HEK293 (cell line): ENCODE data around the gene TESK1.
"Not testable (repeated sequence)": the region's sequence is repeated elsewhere in the genome, so short reads cannot be mapped to it uniquely, and the experiment has no call there.

ENCODE experiments used
- FEZF1 ChIP-seq: fragments of 450-650 bp; formaldehyde crosslinking; IDR thresholded peaks from 2 replicates; pipeline ENCODE4 v1.5.1; 2016; ENCODE audit warnings: missing biosample characterization, missing genetic modification characterization
- PRDM1 ChIP-seq: fragments of 450-650 bp; formaldehyde crosslinking; IDR thresholded peaks from 2 replicates; pipeline ENCODE4; 2016; ENCODE audit warnings: missing biosample characterization, missing genetic modification characterization
- ZNF274 ChIP-seq, 2 experiments: fragments of 200-500 bp in 1 of 2; fragments of 450-650 bp in 1 of 2; sonication (Bioruptor generic) in 1 of 2; formaldehyde crosslinking in 1 of 2; IDR thresholded peaks; 2 replicates each; pipeline versions ENCODE4 v1.5.1 to v1.6.1; 2014 to 2016; ENCODE audit warnings: borderline replicate concordance in 1 of 2, inconsistent platforms in 1 of 2, low read length in 1 of 2, missing biosample characterization in 1 of 2, missing genetic modification characterization in 1 of 2
- ZNF561 ChIP-seq: fragments of 450-650 bp; IDR thresholded peaks from 2 replicates; pipeline ENCODE4 v1.5.1; 2018; ENCODE audit warnings: missing biosample characterization, missing genetic modification characterization, borderline replicate concordance
- ZNF629 ChIP-seq: fragments of 450-650 bp; formaldehyde crosslinking; IDR thresholded peaks from 2 replicates; pipeline ENCODE4 v1.5.1; 2017; ENCODE audit warnings: missing biosample characterization, missing genetic modification characterization
- TF ChIP-seq, protein P1 (sequence below): fragments of 450-650 bp; formaldehyde crosslinking; IDR thresholded peaks from 2 replicates; pipeline ENCODE4 v1.5.1; 2016; ENCODE audit warnings: missing biosample characterization, missing genetic modification characterization
- TF ChIP-seq, protein P2 (sequence below): fragments of 450-650 bp; formaldehyde crosslinking; IDR thresholded peaks from 2 replicates; pipeline ENCODE4 v1.5.1; 2016; ENCODE audit warnings: missing biosample characterization, missing genetic modification characterization
- TF ChIP-seq, protein P3 (sequence below): fragments of 450-650 bp; formaldehyde crosslinking; optimal IDR thresholded peaks from 2 replicates; pipeline ENCODE3; 2016; ENCODE audit warnings: missing biosample characterization, mild to moderate bottlenecking, missing genetic modification characterization

DNA sequence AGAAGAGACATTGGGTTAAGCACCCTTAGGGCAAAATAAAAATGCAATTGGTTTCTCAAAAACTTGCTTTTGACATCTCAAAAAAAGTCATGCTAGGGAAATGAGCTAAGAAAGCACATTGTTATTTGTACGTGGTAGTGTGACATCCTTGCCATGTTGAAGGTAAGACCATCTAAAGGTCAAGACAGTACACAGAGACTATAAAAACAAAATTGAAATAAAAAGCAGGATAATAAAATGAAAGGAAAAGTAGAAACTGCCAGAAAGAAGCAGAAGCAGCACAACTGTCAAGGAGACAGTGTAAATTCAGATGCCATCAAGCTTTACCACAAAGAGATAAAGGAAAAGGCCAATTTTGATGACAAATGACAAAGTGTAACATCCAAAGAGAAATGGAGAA, 34.2 kb downstream of the TESK1 start:
- TF ChIP-seq, protein P1, sequence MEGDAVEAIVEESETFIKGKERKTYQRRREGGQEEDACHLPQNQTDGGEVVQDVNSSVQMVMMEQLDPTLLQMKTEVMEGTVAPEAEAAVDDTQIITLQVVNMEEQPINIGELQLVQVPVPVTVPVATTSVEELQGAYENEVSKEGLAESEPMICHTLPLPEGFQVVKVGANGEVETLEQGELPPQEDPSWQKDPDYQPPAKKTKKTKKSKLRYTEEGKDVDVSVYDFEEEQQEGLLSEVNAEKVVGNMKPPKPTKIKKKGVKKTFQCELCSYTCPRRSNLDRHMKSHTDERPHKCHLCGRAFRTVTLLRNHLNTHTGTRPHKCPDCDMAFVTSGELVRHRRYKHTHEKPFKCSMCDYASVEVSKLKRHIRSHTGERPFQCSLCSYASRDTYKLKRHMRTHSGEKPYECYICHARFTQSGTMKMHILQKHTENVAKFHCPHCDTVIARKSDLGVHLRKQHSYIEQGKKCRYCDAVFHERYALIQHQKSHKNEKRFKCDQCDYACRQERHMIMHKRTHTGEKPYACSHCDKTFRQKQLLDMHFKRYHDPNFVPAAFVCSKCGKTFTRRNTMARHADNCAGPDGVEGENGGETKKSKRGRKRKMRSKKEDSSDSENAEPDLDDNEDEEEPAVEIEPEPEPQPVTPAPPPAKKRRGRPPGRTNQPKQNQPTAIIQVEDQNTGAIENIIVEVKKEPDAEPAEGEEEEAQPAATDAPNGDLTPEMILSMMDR = not testable (repeated sequence)
- TF ChIP-seq, protein P2, sequence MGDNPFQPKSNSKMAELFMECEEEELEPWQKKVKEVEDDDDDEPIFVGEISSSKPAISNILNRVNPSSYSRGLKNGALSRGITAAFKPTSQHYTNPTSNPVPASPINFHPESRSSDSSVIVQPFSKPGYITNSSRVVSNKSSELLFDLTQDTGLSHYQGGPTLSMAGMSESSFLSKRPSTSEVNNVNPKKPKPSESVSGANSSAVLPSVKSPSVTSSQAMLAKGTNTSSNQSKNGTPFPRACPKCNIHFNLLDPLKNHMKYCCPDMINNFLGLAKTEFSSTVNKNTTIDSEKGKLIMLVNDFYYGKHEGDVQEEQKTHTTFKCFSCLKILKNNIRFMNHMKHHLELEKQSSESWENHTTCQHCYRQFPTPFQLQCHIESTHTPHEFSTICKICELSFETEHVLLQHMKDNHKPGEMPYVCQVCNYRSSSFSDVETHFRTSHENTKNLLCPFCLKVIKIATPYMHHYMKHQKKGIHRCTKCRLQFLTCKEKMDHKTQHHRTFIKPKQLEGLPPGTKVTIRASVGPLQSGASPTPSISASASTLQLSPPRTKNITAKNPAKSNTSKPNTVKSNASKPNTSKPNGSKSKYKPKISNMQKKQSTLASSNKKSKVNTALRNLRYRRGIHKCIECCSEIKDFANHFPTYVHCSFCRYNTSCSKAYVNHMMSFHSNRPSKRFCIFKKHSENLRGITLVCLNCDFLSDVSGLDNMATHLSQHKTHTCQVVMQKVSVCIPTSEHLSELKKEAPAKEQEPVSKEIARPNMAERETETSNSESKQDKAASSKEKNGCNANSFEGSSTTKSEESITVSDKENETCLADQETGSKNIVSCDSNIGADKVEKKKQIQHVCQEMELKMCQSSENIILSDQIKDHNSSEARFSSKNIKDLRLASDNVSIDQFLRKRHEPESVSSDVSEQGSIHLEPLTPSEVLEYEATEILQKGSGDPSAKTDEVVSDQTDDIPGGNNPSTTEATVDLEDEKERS (tag by site-specific recombination) = not testable (repeated sequence)
- TF ChIP-seq ZNF561 (tag by site-specific recombination); ZNF274 (IDR thresholded peaks at IDR 0.05; ENCODE audit: low read length); ZNF274 (tag by site-specific recombination; IDR thresholded peaks at IDR 0.05; ENCODE audit: borderline replicate concordance); FEZF1 (tag by site-specific recombination); PRDM1; ZNF629 (tag by site-specific recombination): not testable (repeated sequence)
- TF ChIP-seq, protein P3, sequence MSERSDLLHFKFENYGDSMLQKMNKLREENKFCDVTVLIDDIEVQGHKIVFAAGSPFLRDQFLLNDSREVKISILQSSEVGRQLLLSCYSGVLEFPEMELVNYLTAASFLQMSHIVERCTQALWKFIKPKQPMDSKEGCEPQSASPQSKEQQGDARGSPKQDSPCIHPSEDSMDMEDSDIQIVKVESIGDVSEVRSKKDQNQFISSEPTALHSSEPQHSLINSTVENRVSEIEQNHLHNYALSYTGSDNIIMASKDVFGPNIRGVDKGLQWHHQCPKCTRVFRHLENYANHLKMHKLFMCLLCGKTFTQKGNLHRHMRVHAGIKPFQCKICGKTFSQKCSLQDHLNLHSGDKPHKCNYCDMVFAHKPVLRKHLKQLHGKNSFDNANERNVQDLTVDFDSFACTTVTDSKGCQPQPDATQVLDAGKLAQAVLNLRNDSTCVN (tag by site-specific recombination) = not testable (repeated sequence)
